K562 (cell line): ENCODE data around the gene HAT1. TPM values are rescaled to one million over a fixed set of nuclear protein-coding genes. Genes with fewer than 3 reads are reported as not detected.
A peak's percentile ranks its signal among the peaks of the same experiment; 100 is the strongest.

Source experiments
- ATAC-seq: fragments of 200-7000 bp; cut with Tn5 transposase; 3 replicates; pipeline ENCODE4 v1.9.1; 2020; ENCODE audit warnings: moderate library complexity
- BruUV-seq: library from RNA; stranded (reverse); fragments of 400-500 nt; replicated peaks from 2 replicates; lab custom pipeline; 2021; lab: Mats Ljungman, UMichigan
- CTCF ChIA-PET: fragments of 300-600 bp; formaldehyde crosslinking; extraction: SDS; loops from one replicate; lab custom pipeline; 2021; ENCODE audit warnings: low intra/inter-chr PET ratio; lab: Yijun Ruan, JAX
- POLR2A ChIA-PET: fragments of 300-600, 350-650 bp; sonication (Branson Sonifier 250); formaldehyde crosslinking; extraction: SDS; loops from one replicate; lab custom pipeline; 2021; ENCODE audit warnings: antibody characterized with exemption, inconsistent platforms; lab: Yijun Ruan, JAX
- DNase-seq, 4 experiments: peaks; one replicate each; pipeline versions ENCODE4 v3.0.0 to v3.0.0-alpha.2; 2011 to 2018; ENCODE audit warnings: low spot score in 3 of 4, mixed read lengths in 3 of 4; ENCODE audit errors: extremely low read depth in 1 of 4
- FAIRE-seq: peaks from 2 replicates; lab custom pipeline; 2011; peaks lifted over from hg19 to GRCh38; lab: Jason Lieb, UNC
- H2AFZ ChIP-seq: 2 replicates; pipeline ENCODE4 v1.6.0; 2011; ENCODE audit warnings: low read depth, low read length, control low read depth, inconsistent platforms
- H3K27ac ChIP-seq: fragments of 200-600 bp; 3 replicates; pipeline ENCODE4 v1.8.0; 2011; ENCODE audit warnings: low read depth, mild to moderate bottlenecking, control low read depth, inconsistent platforms, low read length, moderate library complexity, mixed read lengths; ENCODE audit errors: extremely low read depth
- H3K27me3 ChIP-seq, 2 experiments: fragments of 300-600 bp in 1 of 2; 2 replicates in 1 of 2; 3 replicates in 1 of 2; pipeline versions ENCODE4 v1.6.0 to v1.8.0; 2011; ENCODE audit warnings: inconsistent platforms in 2 of 2, low read length in 2 of 2, mild to moderate bottlenecking in 1 of 2, mixed read lengths in 1 of 2, moderate library complexity in 1 of 2; ENCODE audit not compliant: control insufficient read depth in 2 of 2, insufficient read depth in 2 of 2
- H3K36me3 ChIP-seq: fragments of 300-600 bp; 3 replicates; pipeline ENCODE4 v1.8.0; 2011; ENCODE audit warnings: mild to moderate bottlenecking, low read length, inconsistent platforms; ENCODE audit not compliant: control insufficient read depth, insufficient read depth
- H3K4me1 ChIP-seq, 2 experiments: fragments of 200-600 bp in 1 of 2; replicated peaks in 1 of 2; 2 replicates in 1 of 2; 3 replicates in 1 of 2; pipeline versions ENCODE4 v1.5.1 to v1.8.0; 2011; ENCODE audit warnings: inconsistent platforms in 2 of 2, low read length in 2 of 2, mild to moderate bottlenecking in 1 of 2, mixed read lengths in 1 of 2, moderate library complexity in 1 of 2; ENCODE audit not compliant: control insufficient read depth in 2 of 2, insufficient read depth in 2 of 2
- H3K4me2 ChIP-seq: 2 replicates; pipeline ENCODE4 v1.6.1; 2011; ENCODE audit warnings: low read length, control low read depth, inconsistent platforms, mixed read lengths; ENCODE audit not compliant: insufficient read depth
- H3K4me3 ChIP-seq: fragments of 200-600 bp; sonication (generic), shearing (Covaris generic); 2 replicates; pipeline ENCODE4 v1.5.1; 2016; ENCODE audit warnings: control low read depth, inconsistent platforms
- H3K79me2 ChIP-seq: fragments of 200-600 bp; 3 replicates; pipeline ENCODE4 v1.8.0; 2011; ENCODE audit warnings: low read length, inconsistent platforms; ENCODE audit not compliant: control insufficient read depth, insufficient read depth
- H3K9ac ChIP-seq, 2 experiments: 2 replicates each; pipeline versions ENCODE4 v1.6.0 to v1.6.1; 2011; ENCODE audit warnings: low read depth in 2 of 2, low read length in 2 of 2, control low read depth in 1 of 2, inconsistent platforms in 1 of 2, mild to moderate bottlenecking in 1 of 2, mixed read lengths in 1 of 2; ENCODE audit not compliant: insufficient read depth in 1 of 2
- H3K9me1 ChIP-seq: one replicate; pipeline ENCODE4 v1.6.0; 2011; ENCODE audit warnings: inconsistent platforms, mild to moderate bottlenecking, low read length, moderate library complexity; ENCODE audit not compliant: control insufficient read depth, insufficient read depth
- H3K9me3 ChIP-seq: replicated peaks from 2 replicates; pipeline ENCODE4 v1.5.1; 2011; ENCODE audit warnings: low read depth, low read length, inconsistent platforms; ENCODE audit not compliant: control insufficient read depth, insufficient read depth
- H4K20me1 ChIP-seq: replicated peaks from 2 replicates; pipeline ENCODE4 v1.6.1; 2011; ENCODE audit warnings: low read length, inconsistent platforms, mixed read lengths; ENCODE audit not compliant: control insufficient read depth, insufficient read depth
- CGGBP1 ChIP-seq: fragments of 250-450 bp; sonication (Bioruptor Pico); IDR thresholded peaks from 2 replicates; pipeline ENCODE4 v1.9.0; 2021; ENCODE audit warnings: mild to moderate bottlenecking
- GTF2F1 ChIP-seq: IDR thresholded peaks from 2 replicates; pipeline ENCODE4 v1.6.1; 2011; ENCODE audit warnings: low read depth, low read length, improper control_type of control experiment
- HDAC1 ChIP-seq, 2 experiments: fragments of 450-650 bp; IDR thresholded peaks; 2 replicates each; pipeline ENCODE4 v1.6.1; 2016 to 2017; ENCODE audit warnings: inconsistent platforms in 1 of 2, mild to moderate bottlenecking in 1 of 2, moderate library complexity in 1 of 2
- IFI16 ChIP-seq: fragments of 250-450 bp; sonication (Bioruptor Pico); IDR thresholded peaks from 2 replicates; pipeline ENCODE4 v2.1.2; 2022; ENCODE audit warnings: mild to moderate bottlenecking, inconsistent platforms
- NR1H2 ChIP-seq: sonication (generic); formaldehyde crosslinking; IDR thresholded peaks from 2 replicates; pipeline ENCODE4 v1.4.0; 2020; ENCODE audit warnings: mild to moderate bottlenecking, missing genetic modification reagents
- NR4A1 ChIP-seq, 2 experiments: fragments of 250-450 bp in 1 of 2; fragments of 450-650 bp in 1 of 2; sonication (Bioruptor Pico) in 1 of 2; IDR thresholded peaks; 2 replicates each; pipeline versions ENCODE4 v1.4.0 to v1.6.1; 2016 to 2020; ENCODE audit warnings: mild to moderate bottlenecking in 2 of 2, missing compliant biosample characterization in 1 of 2, missing genetic modification characterization in 1 of 2, moderate library complexity in 1 of 2
- POLR2A ChIP-seq: fragments of 450-650 bp; conservative IDR thresholded peaks from 2 replicates; pipeline ENCODE4 v1.6.1; 2016
- RBBP5 ChIP-seq: fragments of 200-600 bp; sonication (generic); IDR thresholded peaks from 2 replicates; pipeline ENCODE4 v1.6.1; 2012; ENCODE audit warnings: borderline replicate concordance, mild to moderate bottlenecking, low read length, control low read depth, inconsistent platforms; ENCODE audit not compliant: insufficient read depth, poor library complexity, severe bottlenecking
- SMARCB1 ChIP-seq: IDR thresholded peaks from 2 replicates; pipeline ENCODE4 v1.6.1; 2011; ENCODE audit warnings: improper control_type of control experiment, low read depth; ENCODE audit not compliant: insufficient read length
- SNRNP70 ChIP-seq: fragments of 200-400 bp; formaldehyde crosslinking; optimal IDR thresholded peaks from 2 replicates; pipeline ENCODE3; 2017; ENCODE audit warnings: low read depth, low read length
- SP1 ChIP-seq: sonication (generic); formaldehyde crosslinking; IDR thresholded peaks from 2 replicates; pipeline ENCODE4 v1.8.1; 2022; ENCODE audit warnings: mild to moderate bottlenecking, missing genetic modification reagents
- TEAD1 ChIP-seq, 2 experiments: fragments of 450-650 bp in 1 of 2; sonication (generic) in 1 of 2; formaldehyde crosslinking; IDR thresholded peaks; 2 replicates each; pipeline versions ENCODE4 v1.4.0 to v1.8.0; 2020 to 2022; ENCODE audit warnings: mild to moderate bottlenecking in 2 of 2, missing genetic modification reagents in 1 of 2
- XRCC4 ChIP-seq: IDR thresholded peaks from one replicate; pipeline ENCODE4 v1.6.1; 2011; ENCODE audit not compliant: insufficient read depth, insufficient read length; ENCODE audit errors: extremely low read depth
- ZBTB11 ChIP-seq, 3 experiments: fragments of 200-800 bp in 1 of 3; fragments of 250-450 bp in 1 of 3; fragments of 450-650 bp in 1 of 3; sonication (Bioruptor Pico) in 1 of 3; sonication (Bioruptor generic) in 1 of 3; formaldehyde crosslinking in 1 of 3; IDR thresholded peaks; 2 replicates each; pipeline versions ENCODE4 v1.6.1 to v1.8.0; 2016 to 2022; ENCODE audit warnings: mild to moderate bottlenecking in 2 of 3, missing genetic modification characterization in 2 of 3, missing compliant biosample characterization in 1 of 3, moderate library complexity in 1 of 3
- ZBTB2 ChIP-seq: fragments of 450-650 bp; IDR thresholded peaks from 2 replicates; pipeline ENCODE4 v1.6.1; 2016; ENCODE audit warnings: antibody characterized with exemption
- ZNF436 ChIP-seq: fragments of 250-450, 450-650 bp; sonication (Bioruptor Pico); formaldehyde crosslinking; IDR thresholded peaks from 2 replicates; pipeline ENCODE4 v1.7.0; 2020; ENCODE audit warnings: mild to moderate bottlenecking
- WGBS: fragments of 100-300 bp; shearing (Covaris generic); methylation state at CpG from one replicate; pipeline ENCODE4 v1.1.6; 2016; ENCODE audit warnings: low coverage, mixed read lengths; ENCODE audit not compliant: insufficient coverage; ENCODE audit errors: missing lambda C conversion rate; 5-methylcytosine and 5-hydroxymethylcytosine counted together
- in situ Hi-C: fragments of 300-500 bp; cut with MboI; formaldehyde crosslinking; loops from 4 replicates; pipeline ENCODE4 v1.15.0; 2018; ENCODE audit warnings: inconsistent platforms, mixed read lengths
- intact Hi-C: fragments of 100-400 bp; cut with micrococcal nuclease; formaldehyde crosslinking; loops from 2 replicates; pipeline ENCODE4 v1.14.2; 2022
- polyA plus RNA-seq, 8 experiments: library from polyadenylated mRNA; depleted of rRNA in 4 of 8; stranded (reverse) in 5 of 8; unstranded in 3 of 8; fragments of >200 nt; fragmentation: Nextera tagmentation in 2 of 8; fragmentation: Illumina TruSeq in 1 of 8; extraction: Ambion mirVana in 2 of 8; extraction: Trizol in 1 of 8; gene quantifications; 2 replicates each; pipeline versions ENCODE4 v1.2.1 to v1.2.3, GENCODE V29; 2011 to 2014; ENCODE audit warnings: inconsistent platforms in 1 of 8, missing spikeins in 1 of 8
- total RNA-seq, 7 experiments: library from RNA; depleted of rRNA in 6 of 7; stranded (reverse); fragments of >200 nt in 6 of 7; fragmentation: Illumina TruSeq in 2 of 7; extraction: Trizol in 2 of 7; gene quantifications; 2 replicates each; pipeline versions ENCODE4 v1.2.1 to v1.2.3, GENCODE V29; 2011 to 2021; ENCODE audit warnings: low replicate concordance in 1 of 7

HAT1 gene
- total and polyA plus RNA-seq, 9 of the 15 experiments (the other 6 are each of a cell fraction or from before 2014, with no cell fraction given) = 125 to 384 (median 244) TPM

GRCh38 chr2:171882089-171882769 is 40.0 kb upstream of the HAT1 start:
- POLR2A ChIA-PET = interaction anchor here (0.6 to 8.4 kb wide), 2 partner anchors 9 to 111 kb away, joined by 4 to 78 read pairs; partner anchors contain the start of gene SLC25A12
- intact Hi-C loops = no loop called here
- Histone ChIP-seq H3K36me3 (no peaks in the 10 kb centered on the region), H3K27ac (no peak overlapping the region), H3K9me3 (no peaks in the 10 kb centered on the region), H3K4me3 (no peak overlapping the region), H3K9ac (no peak overlapping the region), H3K4me2 (no peak overlapping the region), H3K27me3 (no peaks in the 10 kb centered on the region)
- CTCF ChIA-PET = no interaction called here
- in situ Hi-C loops = no loop called here
- no peak for TF ChIP-seq NR4A1 (CRISPR knock-in tag; IDR thresholded peaks at IDR 0.05)
- no peak for TF ChIP-seq NR4A1 (tag; IDR thresholded peaks at IDR 0.05)
- TF ChIP-seq ZBTB2 = no peak
- no peak for TF ChIP-seq ZBTB11 (CRISPR knock-in tag; IDR thresholded peaks at IDR 0.05)
- no peak for TF ChIP-seq ZNF436 (CRISPR knock-in tag)
- no peak for TF ChIP-seq NR1H2 (CRISPR knock-in tag)
- TF ChIP-seq CGGBP1 = no peak
- no peak for TF ChIP-seq GTF2F1
- TF ChIP-seq RBBP5 = no peak
- TF ChIP-seq SP1 (CRISPR knock-in tag) = no peak
- TF ChIP-seq XRCC4 = no peak
- no peak for TF ChIP-seq HDAC1 (IDR thresholded peaks at IDR 0.05)
- no peak for TF ChIP-seq TEAD1 (CRISPR knock-in tag; IDR thresholded peaks at IDR 0.05)
- no peak for TF ChIP-seq POLR2A
- TF ChIP-seq SMARCB1 = no peak
- no peak for TF ChIP-seq SNRNP70
- no peak for TF ChIP-seq IFI16 (CRISPR knock-in tag)
- TF ChIP-seq, all 486 proteins: peak for 0
- Histone ChIP-seq H4K20me1 (no peaks in the 10 kb centered on the region), H3K79me2 (peaks cover 6% of the 10 kb centered on the region; the same call in 2 of the 3 replicates), H3K9me1 (no peaks in the 10 kb centered on the region), H2AFZ (no peak overlapping the region), H3K4me1 (peaks cover 0 to 15% of the 10 kb centered on the region in 2 experiments; a peak in 3 of 5 replicates)
- no TSS peak for BruUV-seq
- 78% methylated on average over 2 of the region's 2 CpGs for WGBS
- no peak for FAIRE-seq
- peak; percentile 16; the same call in 1 of the 3 replicates for ATAC-seq
- no peak for DNase-seq
